ENCODE measurements around the gene ARL2BP. TPM values are rescaled to one million over a fixed set of nuclear protein-coding genes. Genes with fewer than 3 reads are reported as not detected.

Gene ARL2BP
- polyA plus RNA-seq, 1 donor, result 74.6 TPM

GRCh38 chr16:57234707-57235092, 10.4 kb upstream of the ARL2BP start:
- no peak for DNase-seq

GRCh38 chr16:57235128-57236021, 9.7 kb upstream of the ARL2BP start:
- no peak for DNase-seq

- no peak for DNase-seq
These were observed 9.1 kb upstream of the ARL2BP start for GRCh38 chr16:57236022-57236350.

- DNase-seq, result no peak
These were observed 6.4 kb upstream of the ARL2BP start for GRCh38 chr16:57238682-57239081.

- DNase-seq, result no peak
These were observed 6.0 kb upstream of the ARL2BP start for GRCh38 chr16:57239107-57239506.

GRCh38 chr16:57240851-57241250, 4.2 kb upstream of the ARL2BP start:
- no peak for DNase-seq

GRCh38 chr16:57242650-57243049, 2.4 kb upstream of the ARL2BP start:
- DNase-seq, result no peak

GRCh38 chr16:57244463-57244766, 644 bp upstream of the ARL2BP start:
- DNase-seq, result no peak

- DNase-seq, result no peak
These were observed 534 bp downstream of the ARL2BP start for GRCh38 chr16:57245472-57246113.

GRCh38 chr16:57251352-57251751, 6.3 kb downstream of the ARL2BP start:
- no peak for DNase-seq

GRCh38 chr16:57252148-57252721, 7.2 kb downstream of the ARL2BP start:
- DNase-seq, result no peak

GRCh38 chr16:57253466-57253865, 8.4 kb downstream of the ARL2BP start:
- no peak for DNase-seq

- no peak for DNase-seq
These were observed 10.8 kb downstream of the ARL2BP start for GRCh38 chr16:57255686-57256415.

- DNase-seq, result no peak
These were observed 11.7 kb downstream of the ARL2BP start for GRCh38 chr16:57256601-57257395.

- DNase-seq, result no peak
These were observed 12.5 kb downstream of the ARL2BP start for GRCh38 chr16:57257455-57258070.

- DNase-seq, result no peak
These were observed 13.3 kb downstream of the ARL2BP start for GRCh38 chr16:57258226-57258909.

- DNase-seq, result no peak
These were observed 13.9 kb downstream of the ARL2BP start for GRCh38 chr16:57258910-57259475.

- DNase-seq, result no peak
These were observed 15.4 kb downstream of the ARL2BP start for GRCh38 chr16:57260294-57260929.

- no peak for DNase-seq
These were observed 16.7 kb downstream of the ARL2BP start for GRCh38 chr16:57261806-57262205.

Data from left kidney (tissue), 2 donors.